Stimulated activated CD4-positive, alpha-beta T cell treated with anti-CD3 and anti-CD28 coated beads, TNF-alpha, amount 100 ng/mL, for 4 hours (primary cell): ENCODE results near the gene ESD.
"Not testable (repeated sequence)": the region's sequence is repeated elsewhere in the genome, so short reads cannot be mapped to it uniquely, and the experiment has no call there.

ENCODE experiments used
- DNase-seq, 3 experiments: peaks; one replicate each; pipeline ENCODE4 v3.0.0-alpha.2; 2020; ENCODE audit warnings: low read depth in 3 of 3

The ESD gene

DNA sequence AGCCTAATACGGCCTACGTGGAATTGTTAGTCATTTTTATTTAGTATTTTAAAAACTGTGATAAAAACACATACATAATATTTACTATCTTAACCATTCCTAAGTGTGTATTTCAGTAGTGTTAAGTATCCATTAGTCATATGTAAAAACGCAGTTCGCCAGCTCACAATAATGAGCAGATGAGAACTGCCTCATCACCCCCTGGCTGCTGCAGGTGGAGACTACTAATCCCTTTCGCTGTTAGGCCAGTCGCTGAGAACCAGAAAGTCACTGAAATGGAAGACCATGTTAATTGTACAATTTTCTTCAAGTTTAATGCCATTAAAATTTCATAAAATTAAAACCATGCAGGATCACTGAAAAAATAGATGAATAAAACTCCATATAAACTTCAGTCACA, 1.6 kb downstream of the ESD start:
- DNase-seq, result no peak

- DNase-seq, result no peak
These were observed 13.5 kb downstream of the ESD start for GRCh38 chr13:46783504-46783903.

DNA sequence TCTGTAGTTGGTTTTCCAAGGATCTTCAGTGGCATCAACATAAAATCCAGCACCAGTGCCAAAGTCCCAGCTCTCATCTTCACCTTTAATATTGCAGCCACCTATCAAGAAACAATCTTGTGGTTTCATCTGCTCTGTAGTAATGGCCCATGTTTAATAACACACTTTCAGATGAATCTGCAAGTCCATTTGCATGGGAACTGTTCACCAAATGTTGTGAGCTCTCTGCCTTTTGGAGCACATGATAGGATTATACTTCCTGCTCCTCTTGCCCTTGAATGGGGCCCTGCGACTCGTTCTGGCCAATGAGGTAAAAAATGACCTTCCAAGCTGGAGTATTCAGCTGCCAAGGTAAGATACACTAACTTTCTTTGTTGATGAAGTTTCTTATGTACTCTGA, 14.3 kb downstream of the ESD start:
- no peak for DNase-seq

- no peak for DNase-seq
These were observed 14.9 kb downstream of the ESD start for GRCh38 chr13:46782066-46782465.

DNA sequence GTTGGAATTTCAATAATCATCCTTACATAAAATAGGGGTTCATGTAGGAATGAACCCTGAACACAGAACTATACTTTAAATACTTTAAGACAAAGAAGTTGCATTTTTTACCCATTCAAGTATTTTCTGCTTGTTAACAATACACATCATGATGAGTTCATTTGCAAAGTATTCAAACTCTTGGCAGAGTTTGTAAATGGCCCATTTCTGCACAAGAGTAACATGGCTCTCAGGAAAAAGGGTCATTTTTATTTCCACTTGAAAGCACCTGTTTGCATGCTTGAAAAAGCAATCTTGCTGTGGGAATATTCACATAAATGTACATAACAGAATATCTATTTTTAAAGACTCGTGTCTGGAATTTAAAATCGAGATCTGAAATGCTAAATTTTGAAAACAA, 18.1 kb downstream of the ESD start:
- DNase-seq, result no peak

GRCh38 chr13:46778095-46778494, 18.9 kb downstream of the ESD start:
- no peak for DNase-seq

DNA sequence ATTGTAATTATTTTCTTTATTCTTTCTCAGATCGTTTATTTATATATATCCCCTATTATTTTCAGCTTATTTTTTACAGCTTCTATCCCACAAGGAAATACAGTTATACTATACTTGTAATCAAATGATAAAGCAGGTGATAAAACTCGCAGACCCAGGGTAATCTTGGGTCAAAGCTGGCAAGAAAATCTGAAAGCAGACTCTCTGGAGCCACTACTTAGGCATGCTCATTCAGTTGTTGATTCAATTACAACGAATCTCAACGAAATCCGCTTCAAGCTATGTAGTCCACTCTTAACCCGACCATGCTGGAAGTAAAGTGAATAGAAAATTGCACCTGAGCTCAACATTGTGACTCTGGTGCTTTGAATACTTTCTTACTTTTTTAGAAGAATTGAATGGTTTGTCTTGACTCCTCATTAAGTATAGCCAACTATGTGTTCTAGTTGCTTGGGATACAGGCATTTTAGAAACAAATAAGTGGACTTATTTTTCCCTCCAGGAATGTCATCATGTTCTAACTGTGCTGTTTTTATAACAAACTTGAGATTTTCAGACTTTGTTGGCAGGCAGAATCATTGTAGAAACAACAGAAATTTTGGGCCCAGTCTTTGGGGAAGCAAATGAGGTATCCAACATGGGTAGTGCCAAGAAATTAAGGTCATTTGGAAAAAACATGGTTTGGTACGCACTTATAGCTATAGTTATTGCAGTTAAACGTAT, 21.4 kb downstream of the ESD start:
- no peak for DNase-seq

GRCh38 chr13:46773541-46773940, 23.4 kb downstream of the ESD start:
- DNase-seq, result no peak

GRCh38 chr13:46771693-46772092, 25.3 kb downstream of the ESD start:
- no peak for DNase-seq

DNA sequence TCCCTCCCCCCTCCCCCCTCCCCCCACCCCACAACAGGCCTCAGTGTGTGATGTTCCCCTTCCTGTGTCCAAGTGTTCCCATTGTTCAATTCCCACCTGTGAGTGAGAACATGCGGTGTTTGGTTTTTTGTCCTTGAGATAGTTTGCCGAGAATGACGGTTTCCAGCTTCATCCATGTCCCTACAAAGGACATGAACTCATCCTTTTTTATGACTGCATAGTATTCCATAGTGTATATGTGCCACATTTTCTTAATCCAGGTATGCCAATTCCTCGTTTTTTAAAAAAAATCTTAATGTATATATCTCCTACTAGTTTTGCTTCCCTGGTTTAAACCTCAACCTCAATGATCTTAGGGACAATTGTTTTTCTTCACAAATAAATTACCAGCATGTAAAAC, 27.0 kb downstream of the ESD start:
- not testable (repeated sequence) for DNase-seq

GRCh38 chr13:46761866-46762265, 35.1 kb downstream of the ESD start:
- no peak for DNase-seq

- no peak for DNase-seq
These were observed 35.8 kb downstream of the ESD start for GRCh38 chr13:46761174-46761573.

DNA sequence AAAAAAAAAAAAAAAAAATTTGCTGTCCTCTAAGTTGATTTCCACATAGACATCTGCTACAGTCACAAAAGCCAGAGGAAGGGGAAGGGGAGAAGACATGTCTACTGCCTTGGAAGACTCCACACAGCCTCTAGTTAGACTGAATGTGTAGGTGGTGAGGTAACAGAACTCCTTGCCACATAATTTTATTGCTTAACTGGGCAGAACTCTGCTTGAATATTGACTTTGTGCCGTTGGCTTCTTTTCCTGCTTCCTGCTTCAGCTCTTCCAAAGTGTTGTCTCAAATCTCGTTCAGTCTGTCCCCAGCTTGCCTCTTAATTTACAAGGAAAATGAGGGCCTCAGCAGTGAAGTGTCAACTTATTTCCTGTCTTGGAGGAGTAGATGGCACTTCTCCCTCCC, 37.1 kb downstream of the ESD start:
- DNase-seq, result no peak

DNA sequence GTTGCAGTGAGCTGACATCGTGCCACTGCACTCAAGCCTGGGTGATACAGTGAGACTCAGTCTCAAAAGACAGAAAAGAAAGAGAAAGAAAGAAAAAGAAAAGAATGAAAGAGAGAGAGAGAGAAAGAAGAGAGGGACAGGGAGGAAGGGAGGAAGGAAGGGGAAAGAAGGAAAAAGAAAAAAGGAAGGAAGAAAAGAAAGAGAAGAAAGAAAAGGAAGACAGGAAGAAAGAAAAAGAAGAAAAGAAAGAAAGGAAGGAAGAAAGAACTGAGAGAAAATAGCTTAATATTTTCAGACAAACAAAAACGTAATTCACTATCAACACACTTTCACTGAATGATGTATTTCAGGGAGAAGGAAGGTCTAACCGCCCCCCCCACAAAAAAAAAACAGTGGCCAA, 39.3 kb downstream of the ESD start:
- DNase-seq, result no peak

GRCh38 chr13:46756977-46757376, 40.0 kb downstream of the ESD start:
- DNase-seq, result no peak

GRCh38 chr13:46755508-46755907, 41.5 kb downstream of the ESD start:
- DNase-seq, result not testable (repeated sequence)

GRCh38 chr13:46754812-46755211, 42.1 kb downstream of the ESD start:
- no peak for DNase-seq

DNA sequence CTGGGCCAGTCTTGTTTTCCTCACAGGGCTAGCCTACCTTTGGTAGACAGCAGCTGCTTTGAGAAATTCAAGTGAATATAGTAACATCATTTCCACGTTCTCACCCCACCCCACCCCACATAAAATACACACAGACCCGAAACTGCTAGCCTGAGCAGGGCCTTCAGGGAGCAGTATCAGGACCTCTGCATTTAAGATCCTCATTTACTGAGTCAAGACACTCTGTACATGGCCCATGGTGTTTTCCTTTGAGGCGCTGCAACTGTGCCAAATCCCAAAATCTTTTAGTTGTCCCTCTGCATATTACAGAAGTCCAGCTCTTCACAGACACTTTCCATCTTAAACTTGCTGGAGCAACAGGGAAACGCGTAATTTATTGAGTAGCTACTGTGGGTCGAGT, 43.0 kb downstream of the ESD start:
- DNase-seq, result no peak

DNA sequence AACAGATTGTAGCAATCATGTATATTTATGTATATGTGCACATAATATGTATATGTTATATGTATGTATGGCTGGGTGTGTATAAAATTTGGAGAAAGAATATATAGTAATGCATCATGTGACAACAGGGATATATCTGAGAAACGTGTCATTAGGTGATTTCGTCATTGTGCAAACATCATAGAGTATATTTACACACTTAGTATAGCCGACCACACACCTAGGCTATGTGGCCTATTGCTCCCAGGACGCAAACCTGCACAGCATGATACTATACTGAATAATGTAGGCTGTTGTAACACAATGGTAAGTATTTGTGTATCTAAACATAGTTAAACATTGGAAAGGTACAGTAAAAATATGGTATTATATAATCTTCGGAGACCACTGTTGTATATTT, 43.8 kb downstream of the ESD start:
- DNase-seq, result no peak

DNA sequence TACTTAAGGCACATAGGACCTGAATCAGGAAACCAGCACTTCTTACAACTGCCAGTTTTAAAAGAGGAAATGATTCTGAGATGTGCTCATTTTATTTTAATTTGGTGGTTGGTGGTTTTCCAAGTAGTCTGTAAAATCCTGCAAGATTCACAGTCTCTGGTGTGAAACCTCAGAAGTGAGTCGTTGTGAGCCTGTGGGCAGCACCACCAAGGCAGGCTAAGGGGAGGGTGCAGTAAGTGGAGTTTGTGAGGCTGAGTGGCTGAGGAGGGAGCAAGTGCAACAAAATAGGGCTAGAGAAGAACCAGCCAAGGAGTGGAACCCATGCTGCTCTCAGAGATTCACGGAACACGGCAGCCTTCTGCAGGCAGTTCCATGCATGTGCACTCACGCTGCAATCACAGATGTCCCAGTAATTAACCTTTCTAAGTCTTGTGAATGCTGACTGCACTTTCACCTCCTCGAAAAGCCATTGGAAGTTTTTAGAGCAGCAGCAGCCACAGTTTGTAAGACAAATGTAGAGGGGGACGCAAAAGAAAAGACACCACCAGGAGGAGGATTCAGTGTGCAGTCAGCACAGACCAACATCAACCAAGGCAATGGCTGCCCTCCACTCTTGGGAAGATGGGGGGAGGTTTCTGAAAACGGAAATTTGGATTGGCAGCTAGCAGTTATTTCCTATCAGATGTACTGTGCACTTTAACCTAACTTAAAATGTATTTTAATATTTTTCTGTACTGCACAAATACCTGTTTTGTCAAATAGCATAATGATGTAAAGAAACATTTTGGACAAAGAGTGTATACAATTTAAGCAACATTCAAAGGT, 44.9 kb downstream of the ESD start:
- peak in 1 of 3 experiments; percentile 2 for DNase-seq

DNA sequence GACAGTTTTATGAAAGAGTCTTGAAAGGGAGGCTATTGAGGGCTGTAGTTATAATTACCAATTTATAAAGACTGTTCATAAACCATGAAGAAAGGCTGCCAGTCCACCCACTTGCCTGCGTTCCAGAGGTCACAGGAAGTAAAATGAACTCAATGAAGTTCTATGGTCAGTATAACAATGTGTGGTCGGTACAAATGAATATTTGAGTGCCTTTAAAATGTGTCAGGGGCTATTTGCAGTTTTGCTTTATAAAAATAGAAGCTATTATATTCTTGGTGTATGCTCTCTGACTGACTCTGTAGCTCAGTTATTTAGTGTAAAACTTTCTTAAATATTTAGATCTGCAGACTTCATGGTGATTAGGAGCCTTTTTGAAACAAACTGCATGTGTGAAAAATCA, 47.0 kb downstream of the ESD start:
- no peak for DNase-seq

GRCh38 chr13:46748300-46748699, 48.7 kb downstream of the ESD start:
- no peak for DNase-seq

GRCh38 chr13:46747031-46747820, 49.7 kb downstream of the ESD start:
- DNase-seq, result no peak
